ENCODE data around the gene GRIP2.

Gene GRIP2

GRCh38 chr3:14508966-14509795 is 31.0 kb downstream of the GRIP2 start (continued):
- TF ChIP-seq YY2 (tag by site-specific recombination; IDR thresholded peaks at IDR 0.05) (no peak), KLF7 (tag by site-specific recombination; IDR thresholded peaks at IDR 0.05; ENCODE audit: borderline replicate concordance) (0 out of 2 replicates have a peak, but pooled peaks have one; percentile 31), ZNF169 (tag by site-specific recombination; IDR thresholded peaks at IDR 0.05) (no peak), ZNF792 (tag by site-specific recombination; IDR thresholded peaks at IDR 0.05) (peak; percentile 89; the same call in 1 of the 2 replicates), ZNF785 (tag by site-specific recombination; IDR thresholded peaks at IDR 0.05) (no peak), ZBTB48 (tag by site-specific recombination; IDR thresholded peaks at IDR 0.05) (0 out of 2 replicates have a peak, but pooled peaks have one; percentile 18), ZNF48 (tag by site-specific recombination; IDR thresholded peaks at IDR 0.05) (no peak), PRDM6 (tag by site-specific recombination; IDR thresholded peaks at IDR 0.05) (no peak), ZNF571 (tag by site-specific recombination; IDR thresholded peaks at IDR 0.05) (no peak), ZFP69B (tag by site-specific recombination; IDR thresholded peaks at IDR 0.05) (no peak), ZNF398 (tag by site-specific recombination; IDR thresholded peaks at IDR 0.05) (peak; percentile 66), ZNF626 (tag by site-specific recombination; IDR thresholded peaks at IDR 0.05) (no peak), ZNF16 (tag by site-specific recombination; IDR thresholded peaks at IDR 0.05; ENCODE audit: low read depth) (no peak), ZNF354C (tag by site-specific recombination; IDR thresholded peaks at IDR 0.05; ENCODE audit: borderline replicate concordance, low read depth) (no peak), KLF17 (tag by site-specific recombination; IDR thresholded peaks at IDR 0.05) (peak; percentile 74; the same call in 1 of the 2 replicates), PATZ1 (tag by site-specific recombination; IDR thresholded peaks at IDR 0.05) (peak; percentile 74; the same call in 1 of the 2 replicates), OSR2 (tag by site-specific recombination; IDR thresholded peaks at IDR 0.05) (no peak), ZBTB20 (tag by site-specific recombination; IDR thresholded peaks at IDR 0.05) (no peak), HOXA7 (CRISPR knock-in tag; IDR thresholded peaks at IDR 0.05; ENCODE audit: borderline replicate concordance) (no peak), ZNF658 (tag by site-specific recombination; IDR thresholded peaks at IDR 0.05) (no peak)

- CTCF ChIA-PET = interaction anchor here (0.6 to 2.7 kb wide), 27 partner anchors 9 to 612 kb away, joined by 3 to 34 read pairs (median 5); partner anchors contain the start of gene C3orf20
Measured at GRCh38 chr3:14508505-14508819, 31.7 kb downstream of the GRIP2 start.

More at GRCh38 chr3:14508505-14508819, 31.7 kb downstream of the GRIP2 start:
- Histone ChIP-seq H3K9me3 (ENCODE audit: control insufficient read depth, insufficient read depth, low read depth, low read length) (no peaks in the 10 kb centered on the region), H3K36me3 (ENCODE audit: control insufficient read depth in 2 of 2, insufficient read depth in 1 of 2, low read length in 2 of 2) (no peaks in the 10 kb centered on the region), H3K4me1 (ENCODE audit: control insufficient read depth, insufficient read depth, low read length) (no peaks in the 10 kb centered on the region), H3K27ac (ENCODE audit: extremely low read depth, low read depth, low read length) (no peak overlapping the region), H3K4me3 (ENCODE audit: low read depth, low read length) (no peak overlapping the region)
- peak; percentile 89 for TF ChIP-seq SCRT2 (tag by site-specific recombination; IDR thresholded peaks at IDR 0.05)
- no peak for TF ChIP-seq ZNF830 (tag by site-specific recombination; IDR thresholded peaks at IDR 0.05; ENCODE audit: low read depth)
- TF ChIP-seq SCRT1 (tag by site-specific recombination; IDR thresholded peaks at IDR 0.05; ENCODE audit: borderline replicate concordance) = peak; percentile 44; the same call in 1 of the 2 replicates
- TF ChIP-seq PBX3 (CRISPR knock-in tag; IDR thresholded peaks at IDR 0.05) = no peak
- POLR2A ChIA-PET = no interaction called here
